RWPE2 (cell line): ENCODE measurements around the gene BRD4.
"Not testable (repeated sequence)": the region's sequence is repeated elsewhere in the genome, so short reads cannot be mapped to it uniquely, and the experiment has no call there.

ENCODE experiments used
- ATAC-seq: fragments of 200-7000 bp; cut with Tn5 transposase; 3 replicates; pipeline ENCODE4 v1.9.1; 2021; ENCODE audit warnings: low read depth
- DNase-seq: peaks from one replicate; pipeline ENCODE4 v3.0.0-alpha.2; 2020; ENCODE audit warnings: low spot score
- H3K27ac ChIP-seq: fragments of 450-650 bp; 2 replicates; pipeline ENCODE4 v1.5.1; 2017; ENCODE audit warnings: mild to moderate bottlenecking; ENCODE audit not compliant: poor library complexity, severe bottlenecking
- H3K27me3 ChIP-seq: fragments of 250-450 bp; sonication (Bioruptor Pico); 2 replicates; pipeline ENCODE4 v1.5.1; 2021; ENCODE audit warnings: mild to moderate bottlenecking, moderate library complexity; ENCODE audit not compliant: insufficient read depth, poor library complexity, severe bottlenecking
- H3K36me3 ChIP-seq: fragments of 250-450 bp; sonication (Bioruptor Pico); 2 replicates; pipeline ENCODE4 v1.5.1; 2020; ENCODE audit warnings: low read depth, mild to moderate bottlenecking, moderate library complexity
- H3K4me1 ChIP-seq: fragments of 250-450 bp; sonication (Bioruptor Pico); 2 replicates; pipeline ENCODE4 v1.5.1; 2021; ENCODE audit warnings: mild to moderate bottlenecking, moderate library complexity; ENCODE audit not compliant: insufficient read depth, poor library complexity, severe bottlenecking
- H3K4me3 ChIP-seq: fragments of 250-450 bp; sonication (Bioruptor Pico); 2 replicates; pipeline ENCODE4 v1.5.1; 2021; ENCODE audit warnings: mild to moderate bottlenecking, moderate library complexity; ENCODE audit not compliant: severe bottlenecking
- H3K9me3 ChIP-seq: fragments of 250-450 bp; sonication (Bioruptor Pico); 2 replicates; pipeline ENCODE4 v1.5.1; 2021; ENCODE audit warnings: mild to moderate bottlenecking, moderate library complexity; ENCODE audit not compliant: severe bottlenecking
- TF ChIP-seq, protein P1 (sequence below): fragments of 450-650 bp; IDR thresholded peaks from one replicate; pipeline ENCODE4 v1.5.1; 2017; ENCODE audit warnings: mild to moderate bottlenecking, moderate library complexity; ENCODE audit not compliant: poor library complexity, severe bottlenecking

The BRD4 gene

DNA sequence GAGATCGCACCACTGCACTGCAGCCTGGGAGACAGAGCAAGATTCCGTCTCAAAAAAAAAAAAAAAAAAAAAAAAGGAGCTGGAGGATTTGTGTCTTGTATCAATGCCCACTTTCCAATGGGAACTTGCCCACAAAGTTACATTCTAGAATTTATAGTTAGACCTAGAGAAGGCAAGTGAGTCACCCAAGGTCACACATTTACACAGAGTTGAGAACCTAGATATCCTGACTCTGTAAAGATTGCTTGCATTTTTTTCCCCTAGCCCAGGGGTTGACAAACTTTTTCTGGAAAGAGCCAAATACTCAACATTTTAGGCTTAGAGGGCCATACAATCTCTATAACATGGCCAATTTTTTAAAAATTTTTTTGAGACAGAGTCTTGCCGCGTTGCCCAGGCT is 7.7 kb upstream of the BRD4 start:
- Histone ChIP-seq H3K9me3 (no peaks in the 10 kb centered on the region), H3K4me1 (no peaks in the 10 kb centered on the region), H3K27ac (no peak overlapping the region), H3K27me3 (no peaks in the 10 kb centered on the region), H3K36me3 (peaks cover 42% of the 10 kb centered on the region), H3K4me3 (no peak overlapping the region)
- ATAC-seq (no peak), DNase-seq (no peak)
- TF ChIP-seq, protein P1, sequence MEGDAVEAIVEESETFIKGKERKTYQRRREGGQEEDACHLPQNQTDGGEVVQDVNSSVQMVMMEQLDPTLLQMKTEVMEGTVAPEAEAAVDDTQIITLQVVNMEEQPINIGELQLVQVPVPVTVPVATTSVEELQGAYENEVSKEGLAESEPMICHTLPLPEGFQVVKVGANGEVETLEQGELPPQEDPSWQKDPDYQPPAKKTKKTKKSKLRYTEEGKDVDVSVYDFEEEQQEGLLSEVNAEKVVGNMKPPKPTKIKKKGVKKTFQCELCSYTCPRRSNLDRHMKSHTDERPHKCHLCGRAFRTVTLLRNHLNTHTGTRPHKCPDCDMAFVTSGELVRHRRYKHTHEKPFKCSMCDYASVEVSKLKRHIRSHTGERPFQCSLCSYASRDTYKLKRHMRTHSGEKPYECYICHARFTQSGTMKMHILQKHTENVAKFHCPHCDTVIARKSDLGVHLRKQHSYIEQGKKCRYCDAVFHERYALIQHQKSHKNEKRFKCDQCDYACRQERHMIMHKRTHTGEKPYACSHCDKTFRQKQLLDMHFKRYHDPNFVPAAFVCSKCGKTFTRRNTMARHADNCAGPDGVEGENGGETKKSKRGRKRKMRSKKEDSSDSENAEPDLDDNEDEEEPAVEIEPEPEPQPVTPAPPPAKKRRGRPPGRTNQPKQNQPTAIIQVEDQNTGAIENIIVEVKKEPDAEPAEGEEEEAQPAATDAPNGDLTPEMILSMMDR, result no peak

DNA sequence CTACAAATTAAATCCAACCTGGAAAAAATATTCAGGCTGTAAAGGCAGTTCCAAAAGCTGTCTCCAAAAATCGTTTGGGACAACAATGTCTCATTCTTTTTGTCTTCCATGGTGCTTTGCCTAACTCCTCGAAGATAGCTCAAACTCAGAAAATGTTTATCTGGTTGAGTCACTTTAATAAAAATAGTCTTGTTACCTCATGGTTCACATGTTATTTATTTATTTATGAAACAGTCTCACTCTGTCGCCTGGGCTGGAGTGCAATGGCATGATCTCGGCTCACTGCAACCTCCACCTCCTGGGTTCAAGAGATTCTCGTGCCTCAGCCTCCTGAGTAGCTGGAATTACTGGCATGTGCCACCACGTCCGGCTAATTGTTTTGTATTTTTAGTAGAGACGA is 4.9 kb upstream of the BRD4 start:
- Histone ChIP-seq H3K36me3 (peaks cover 34% of the 10 kb centered on the region), H3K27ac (no peak overlapping the region), H3K4me3 (no peak overlapping the region), H3K27me3 (no peaks in the 10 kb centered on the region), H3K9me3 (no peaks in the 10 kb centered on the region), H3K4me1 (no peaks in the 10 kb centered on the region)
- TF ChIP-seq, protein P1, result no peak
- no peak for DNase-seq
- ATAC-seq, result no peak

DNA sequence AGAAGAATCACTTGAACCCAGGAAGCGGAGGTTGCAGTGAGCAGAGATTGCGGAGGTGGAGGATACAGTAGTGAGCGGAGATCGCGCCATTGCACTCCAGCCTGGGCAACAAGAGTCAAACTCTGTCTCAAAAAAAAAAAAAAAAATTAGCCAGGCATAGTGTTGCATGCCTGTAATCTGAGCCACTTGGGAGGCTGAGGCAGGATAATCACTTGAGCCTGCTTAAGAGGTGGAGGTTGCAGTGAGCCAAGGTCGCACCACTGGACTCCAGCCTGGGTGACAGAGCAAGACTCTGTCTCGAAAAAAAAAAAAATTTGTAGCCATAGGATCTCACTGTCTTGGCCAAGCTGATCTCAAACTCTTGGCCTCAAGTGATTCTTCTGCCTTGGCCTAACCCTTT is 3.7 kb upstream of the BRD4 start:
- not testable (repeated sequence) for H3K4me1 ChIP-seq, H3K4me3 ChIP-seq, DNase-seq, H3K27ac ChIP-seq, H3K9me3 ChIP-seq, ATAC-seq, H3K27me3 ChIP-seq
- peaks cover 24% of the 10 kb centered on the region for H3K36me3 ChIP-seq

DNA sequence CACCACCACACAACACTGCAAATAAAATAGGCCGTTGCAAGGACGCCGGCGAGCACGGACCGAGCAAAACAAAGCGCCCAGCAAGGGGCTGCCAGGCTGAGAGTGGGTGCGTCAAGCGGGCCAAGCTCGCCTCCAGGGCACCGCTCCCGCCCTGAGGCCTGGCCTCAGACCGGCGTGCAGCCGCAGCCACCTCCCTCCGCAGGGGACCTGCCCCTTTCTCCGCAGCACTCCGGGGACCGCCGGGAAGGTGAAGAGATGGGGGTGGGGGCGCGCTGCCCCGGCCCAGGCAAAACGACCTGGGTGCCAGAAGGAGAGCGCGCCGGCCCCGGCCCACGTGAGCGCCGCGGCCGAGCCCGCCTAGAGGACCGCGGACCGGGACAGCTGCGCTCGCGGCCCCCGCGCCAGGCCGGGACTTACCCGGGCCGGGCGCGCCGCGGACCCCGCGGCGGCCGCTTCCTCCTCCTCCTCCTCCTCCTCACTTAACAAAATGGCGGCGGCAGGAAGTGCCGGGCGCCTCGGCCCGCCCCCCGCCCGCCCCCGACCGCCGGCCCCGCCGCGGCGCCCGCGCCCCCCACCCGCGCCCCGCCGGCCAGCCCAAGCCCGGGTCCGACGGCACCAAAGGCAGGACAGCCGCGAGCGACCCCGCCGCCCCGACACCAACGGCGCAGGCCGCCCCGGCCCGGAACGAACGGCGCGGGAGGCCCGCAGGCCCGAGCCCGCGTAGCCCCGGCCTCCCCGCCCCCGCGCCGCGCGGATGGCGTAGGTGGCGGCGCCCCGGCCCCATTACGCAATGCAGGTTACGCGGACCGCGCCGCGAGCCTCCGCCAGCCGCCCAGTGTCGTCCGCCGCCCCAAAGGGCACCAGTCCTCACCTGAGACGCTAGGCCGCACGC is 674 bp downstream of the BRD4 start:
- Histone ChIP-seq H3K27me3 (no peaks in the 10 kb centered on the region), H3K4me1 (peaks cover 19% of the 10 kb centered on the region), H3K4me3 (peak overlapping the region; percentile 78), H3K27ac (peak overlapping the region; percentile 93), H3K36me3 (peaks cover 32% of the 10 kb centered on the region), H3K9me3 (no peaks in the 10 kb centered on the region)
- TF ChIP-seq, protein P1, result no peak
- ATAC-seq, result peak; percentile 36
- no peak for DNase-seq

DNA sequence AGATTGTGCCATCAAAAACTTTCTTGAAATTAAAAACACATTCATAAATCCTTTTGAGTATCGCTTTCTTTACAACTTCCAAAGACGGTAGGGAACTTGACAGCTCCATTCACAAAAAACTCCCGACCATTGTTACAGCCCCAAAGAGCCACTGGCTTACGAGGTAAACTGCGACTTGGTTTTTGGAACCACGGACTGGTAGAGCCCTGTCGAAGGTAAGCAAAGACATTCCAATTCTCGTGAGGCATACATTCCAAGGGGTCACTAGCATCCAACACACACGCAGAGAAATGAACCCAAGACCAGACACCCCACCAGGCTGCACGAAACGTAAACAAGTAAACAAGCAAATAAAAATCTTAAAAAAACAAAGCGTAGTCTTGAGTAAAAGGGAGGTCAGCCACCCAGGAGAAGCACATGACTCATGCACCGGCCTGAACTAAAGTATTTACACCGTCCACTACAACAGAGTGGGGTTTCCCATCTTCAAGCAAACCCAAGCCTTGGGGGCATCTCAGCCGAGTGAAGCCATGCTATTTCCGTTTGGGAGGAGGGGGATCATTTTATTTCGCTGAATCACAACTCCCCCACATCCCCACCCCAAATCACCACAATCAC is 1.4 kb downstream of the BRD4 start:
- peaks cover 28% of the 10 kb centered on the region for H3K36me3 ChIP-seq
- H3K27ac ChIP-seq, result peak overlapping the region; percentile 93
- H3K27me3 ChIP-seq, result no peaks in the 10 kb centered on the region
- DNase-seq (peak; percentile 69), ATAC-seq (peak; percentile 81)
- peak overlapping the region; percentile 78 for H3K4me3 ChIP-seq
- TF ChIP-seq, protein P1, result no peak
- H3K4me1 ChIP-seq, result peaks cover 23% of the 10 kb centered on the region
- no peaks in the 10 kb centered on the region for H3K9me3 ChIP-seq
